Colonic mucosa (tissue), 4 donors: ENCODE measurements around the gene GPC6. TPM values are rescaled to one million over a fixed set of nuclear protein-coding genes. Genes with fewer than 3 reads are reported as not detected.

ENCODE experiments used
- DNase-seq: peaks from one replicate; pipeline ENCODE4 v3.0.0-alpha.2; 2020
- H3K27ac ChIP-seq: fragments of 200-600 bp; one replicate; pipeline ENCODE4 v1.8.0; 2021
- H3K27me3 ChIP-seq: fragments of 200-600 bp; one replicate; pipeline ENCODE4 v1.8.0; 2021
- H3K36me3 ChIP-seq: fragments of 200-600 bp; one replicate; pipeline ENCODE4 v1.8.0; 2021
- H3K4me1 ChIP-seq: fragments of 200-600 bp; one replicate; pipeline ENCODE4 v1.8.0; 2021; ENCODE audit warnings: mild to moderate bottlenecking
- H3K4me3 ChIP-seq: fragments of 200-600 bp; one replicate; pipeline ENCODE4 v1.8.0; 2021
- H3K9ac ChIP-seq, 2 donors: one replicate each; pipeline ENCODE4 v1.7.0; 2013; ENCODE audit warnings: control low read depth in 2 of 2, low read depth in 2 of 2, low read length in 2 of 2
- H3K9me3 ChIP-seq: fragments of 200-600 bp; one replicate; pipeline ENCODE4 v1.8.0; 2021
- intact Hi-C: fragments of 100-400 bp; cut with DNase I; formaldehyde crosslinking; loops from one replicate; pipeline ENCODE4 v1.14.1; 2022
- total RNA-seq, 2 donors: library from RNA; stranded (reverse); fragmentation: NEBNext Ultra II Directional in 1 of 2; extraction: Animal tissue kit (Norgen Biotek cat#: 25700) in 1 of 2; gene quantifications; one replicate each; pipeline ENCODE4 v1.2.1, GENCODE V29; 2021
- TF ChIP-seq, protein P1 (sequence below): fragments of 200-600 bp; IDR thresholded peaks from one replicate; pipeline ENCODE4 v1.8.0; 2022; ENCODE audit warnings: antibody characterized with exemption, mild to moderate bottlenecking
- donor health status: healthy.
- donor health status: DM: no; HTN: no; CAD: no.
- donor health status: DM: no; HTN: no; CAD: no.

Gene GPC6
- total RNA-seq, 2 donors from 2014 or later, result 2.3 to 4.0 TPM

DNA sequence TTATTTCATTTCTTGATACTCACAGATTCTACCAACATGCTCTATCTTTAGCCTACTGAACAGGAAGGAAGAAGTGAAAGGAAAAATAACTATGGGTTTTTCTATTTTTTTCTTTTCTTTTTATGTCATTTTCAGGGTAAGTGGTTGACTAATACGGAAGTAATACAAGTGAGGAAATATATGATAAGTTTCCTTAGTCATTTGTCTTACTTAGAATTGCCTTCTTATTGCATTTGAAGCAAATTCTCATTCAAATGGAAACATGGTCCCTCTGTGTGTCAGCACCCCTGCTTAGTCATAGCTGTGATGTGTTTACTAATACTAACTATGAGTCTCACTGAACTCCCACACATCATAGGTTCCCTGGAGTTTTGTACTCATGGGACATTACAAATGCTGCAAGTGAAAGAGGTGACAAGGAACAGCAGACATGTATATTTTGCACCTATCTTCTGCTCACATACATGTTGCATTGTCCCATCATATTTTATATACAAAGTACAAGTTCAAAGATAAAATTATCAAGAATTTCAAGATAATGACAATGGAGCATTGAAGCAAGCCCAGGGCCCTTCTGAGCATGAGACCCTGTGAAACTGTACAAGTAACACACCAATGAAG is 1192.8 kb downstream of the GPC6 start:
- no peak for DNase-seq
- TF ChIP-seq, protein P1, sequence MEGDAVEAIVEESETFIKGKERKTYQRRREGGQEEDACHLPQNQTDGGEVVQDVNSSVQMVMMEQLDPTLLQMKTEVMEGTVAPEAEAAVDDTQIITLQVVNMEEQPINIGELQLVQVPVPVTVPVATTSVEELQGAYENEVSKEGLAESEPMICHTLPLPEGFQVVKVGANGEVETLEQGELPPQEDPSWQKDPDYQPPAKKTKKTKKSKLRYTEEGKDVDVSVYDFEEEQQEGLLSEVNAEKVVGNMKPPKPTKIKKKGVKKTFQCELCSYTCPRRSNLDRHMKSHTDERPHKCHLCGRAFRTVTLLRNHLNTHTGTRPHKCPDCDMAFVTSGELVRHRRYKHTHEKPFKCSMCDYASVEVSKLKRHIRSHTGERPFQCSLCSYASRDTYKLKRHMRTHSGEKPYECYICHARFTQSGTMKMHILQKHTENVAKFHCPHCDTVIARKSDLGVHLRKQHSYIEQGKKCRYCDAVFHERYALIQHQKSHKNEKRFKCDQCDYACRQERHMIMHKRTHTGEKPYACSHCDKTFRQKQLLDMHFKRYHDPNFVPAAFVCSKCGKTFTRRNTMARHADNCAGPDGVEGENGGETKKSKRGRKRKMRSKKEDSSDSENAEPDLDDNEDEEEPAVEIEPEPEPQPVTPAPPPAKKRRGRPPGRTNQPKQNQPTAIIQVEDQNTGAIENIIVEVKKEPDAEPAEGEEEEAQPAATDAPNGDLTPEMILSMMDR, result no peak
- no peaks in the 10 kb centered on the region for H3K9me3 ChIP-seq
- no peaks in the 10 kb centered on the region for H3K27me3 ChIP-seq
- no peak overlapping the region for H3K9ac ChIP-seq
- H3K4me1 ChIP-seq, result no peaks in the 10 kb centered on the region
- H3K4me3 ChIP-seq, result no peak overlapping the region
- no peak overlapping the region for H3K27ac ChIP-seq
- no peaks in the 10 kb centered on the region for H3K36me3 ChIP-seq
- intact Hi-C loops, result no loop called here

- H3K9me3 ChIP-seq, result no peaks in the 10 kb centered on the region
- no peak for DNase-seq
- TF ChIP-seq, protein P1, result no peak
- no peak overlapping the region for H3K27ac ChIP-seq
- H3K36me3 ChIP-seq, result no peaks in the 10 kb centered on the region
- no peaks in the 10 kb centered on the region for H3K27me3 ChIP-seq
- H3K4me1 ChIP-seq, result no peaks in the 10 kb centered on the region
- H3K4me3 ChIP-seq, result no peak overlapping the region
- H3K9ac ChIP-seq, result no peak overlapping the region
- intact Hi-C loops, result no loop called here
These were observed 1193.3 kb downstream of the GPC6 start for GRCh38 chr13:94419925-94420305.

DNA sequence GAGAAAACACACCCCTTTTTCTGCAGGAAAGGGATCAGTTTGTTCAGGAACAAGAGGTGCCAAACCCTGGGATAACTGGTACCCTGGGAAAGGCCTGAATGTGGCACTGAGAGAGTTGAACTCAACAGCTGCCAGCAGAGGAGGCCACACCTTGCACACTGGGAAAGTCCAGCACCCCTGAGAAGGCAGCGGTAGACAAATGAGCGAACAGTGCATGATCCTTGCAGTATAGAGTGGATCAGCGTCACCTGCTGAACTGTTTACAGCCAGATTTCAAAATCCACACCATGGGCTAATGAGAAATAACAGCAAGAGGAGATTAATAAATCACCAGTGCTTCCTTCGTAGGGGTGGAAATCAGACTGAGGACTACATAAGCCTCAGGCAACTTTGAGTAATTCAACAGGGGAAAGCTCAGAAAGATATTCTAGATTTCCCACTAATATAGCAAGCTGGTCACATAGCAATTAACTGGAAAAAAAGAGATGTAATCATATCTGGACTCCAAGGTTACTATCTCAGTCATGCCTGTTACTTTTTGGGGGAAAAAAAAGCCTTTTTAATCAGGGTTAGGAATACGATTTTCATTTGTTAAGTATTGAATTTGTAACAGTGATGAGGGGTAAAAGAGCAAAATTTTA is 1200.8 kb downstream of the GPC6 start:
- Histone ChIP-seq H3K27ac (no peak overlapping the region), H3K27me3 (no peaks in the 10 kb centered on the region), H3K36me3 (no peaks in the 10 kb centered on the region), H3K9me3 (no peaks in the 10 kb centered on the region), H3K4me1 (no peaks in the 10 kb centered on the region), H3K9ac (no peak overlapping the region), H3K4me3 (no peak overlapping the region)
- DNase-seq, result no peak
- intact Hi-C loops, result no loop called here
- TF ChIP-seq, protein P1, result no peak

GRCh38 chr13:94431574-94431973 is 1205.0 kb downstream of the GPC6 start:
- Histone ChIP-seq H3K9ac (no peak overlapping the region), H3K27ac (no peak overlapping the region), H3K9me3 (no peaks in the 10 kb centered on the region), H3K36me3 (no peaks in the 10 kb centered on the region), H3K27me3 (no peaks in the 10 kb centered on the region), H3K4me3 (no peak overlapping the region), H3K4me1 (no peaks in the 10 kb centered on the region)
- intact Hi-C loops, result loop anchor here (10.0 kb wide), 1 partner anchor 113 kb away; no protein-coding TSS in a partner anchor
- DNase-seq, result no peak
- TF ChIP-seq, protein P1, result no peak

DNA sequence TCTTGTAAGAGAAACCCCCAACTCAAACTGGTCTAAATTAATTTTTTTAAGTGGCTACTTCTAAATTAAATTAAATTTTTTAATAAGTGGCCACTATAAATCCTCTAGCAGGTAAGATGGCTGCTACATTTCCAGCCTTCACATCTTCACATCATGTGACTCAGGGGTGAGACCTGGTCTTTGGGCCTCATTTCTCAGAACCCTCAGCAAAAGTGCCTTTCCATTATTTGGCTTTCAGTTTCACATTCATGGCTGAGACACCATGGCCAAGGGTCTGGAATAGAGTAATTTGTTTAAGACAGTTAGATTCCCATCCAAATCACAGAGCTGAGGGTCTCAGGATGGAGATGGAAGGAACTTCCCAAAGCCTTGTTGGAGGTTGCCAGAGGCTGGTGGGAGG is 1205.4 kb downstream of the GPC6 start:
- TF ChIP-seq, protein P1, result no peak
- intact Hi-C loops, result loop anchor here (10.0 kb wide), 1 partner anchor 113 kb away; no protein-coding TSS in a partner anchor
- no peaks in the 10 kb centered on the region for H3K27me3 ChIP-seq

More for the DNA sequence above, 1205.4 kb downstream of the GPC6 start:
- Histone ChIP-seq H3K4me3 (no peak overlapping the region), H3K4me1 (no peaks in the 10 kb centered on the region), H3K9ac (no peak overlapping the region), H3K9me3 (no peaks in the 10 kb centered on the region), H3K36me3 (no peaks in the 10 kb centered on the region), H3K27ac (no peak overlapping the region)
- no peak for DNase-seq
